Calu3 (cell line): ENCODE results near the gene MYL11. TPM values are rescaled to one million over a fixed set of nuclear protein-coding genes. Genes with fewer than 3 reads are reported as not detected.

ENCODE experiments used
- BruUV-seq: library from RNA; stranded (reverse); fragments of 400-500 nt; replicated peaks from 2 replicates; lab custom pipeline; 2021; lab: Mats Ljungman, UMichigan
- CTCF ChIA-PET: fragments of 300-600 bp; sonication (Branson Sonifier 250); formaldehyde crosslinking; loops from one replicate; lab custom pipeline; 2022; ENCODE audit warnings: antibody characterized with exemption; lab: Charles Lee
- DNase-seq: peaks from one replicate; pipeline ENCODE4 v3.0.0; 2022
- H3K27ac Mint-ChIP-seq: one replicate; pipeline ENCODE4 v1.8.0; 2022; ENCODE audit warnings: mixed read lengths; ENCODE audit not compliant: unreplicated experiment
- H3K27me3 Mint-ChIP-seq: one replicate; pipeline ENCODE4 v1.8.0; 2022; ENCODE audit warnings: mixed read lengths; ENCODE audit not compliant: unreplicated experiment
- H3K36me3 Mint-ChIP-seq: one replicate; pipeline ENCODE4 v1.8.0; 2022; ENCODE audit warnings: mild to moderate bottlenecking, moderate library complexity, mixed read lengths; ENCODE audit not compliant: insufficient read depth, unreplicated experiment
- H3K4me1 Mint-ChIP-seq: one replicate; pipeline ENCODE4 v1.8.0; 2022; ENCODE audit warnings: mild to moderate bottlenecking, low read depth, mixed read lengths; ENCODE audit not compliant: unreplicated experiment
- H3K4me3 Mint-ChIP-seq: one replicate; pipeline ENCODE4 v1.8.0; 2022; ENCODE audit warnings: mild to moderate bottlenecking, low read depth, moderate library complexity, mixed read lengths; ENCODE audit not compliant: unreplicated experiment
- H3K9me3 Mint-ChIP-seq: one replicate; pipeline ENCODE4 v1.8.0; 2022; ENCODE audit warnings: low read depth, mixed read lengths; ENCODE audit not compliant: unreplicated experiment
- intact Hi-C: fragments of 100-400 bp; cut with micrococcal nuclease; formaldehyde crosslinking; loops from one replicate; pipeline ENCODE4 v1.10.0; 2022; ENCODE audit not compliant: unreplicated experiment
- total RNA-seq: library from RNA; stranded (reverse); gene quantifications from 2 replicates; pipeline ENCODE4 v1.2.3, GENCODE V29; 2022
- TF ChIP-seq, protein P1 (sequence below): fragments of 200-600 bp; IDR thresholded peaks from one replicate; pipeline ENCODE4 v1.8.0; 2022; ENCODE audit warnings: antibody characterized with exemption; ENCODE audit not compliant: unreplicated experiment

The MYL11 gene
- total RNA-seq, 1 experiment from 2014 or later, result not detected

DNA sequence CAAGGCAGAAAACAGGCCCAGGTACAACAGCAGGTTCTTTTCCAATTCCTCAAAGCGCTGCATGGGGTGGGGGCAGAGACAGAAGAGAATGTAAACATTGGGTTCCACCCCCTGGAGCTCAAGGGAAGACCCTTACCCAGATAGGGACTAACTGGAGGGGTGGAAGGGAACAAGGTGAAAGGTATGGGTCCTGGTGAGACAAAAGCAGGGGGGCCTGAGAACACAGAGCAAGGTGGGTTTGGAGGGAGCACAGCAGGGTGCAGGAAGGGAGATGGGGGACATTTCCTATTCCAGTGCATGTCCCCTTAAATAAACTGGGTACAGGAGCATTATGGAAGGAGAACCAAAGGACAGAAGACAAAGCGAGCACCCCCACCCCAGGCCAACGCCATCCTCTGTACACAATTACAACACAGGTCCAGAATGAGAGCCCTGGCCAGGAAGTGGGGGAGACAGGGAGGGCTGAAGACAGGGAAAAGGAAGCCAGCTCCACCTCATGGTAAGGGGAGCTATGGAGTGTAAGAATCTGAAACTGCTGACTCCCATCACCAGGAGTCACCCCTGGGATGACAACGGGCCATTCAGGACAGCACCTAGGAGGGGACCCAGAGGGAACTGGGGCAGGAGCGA lies 17.4 kb upstream of the MYL11 start:
- DNase-seq, result no peak
- H3K4me3 Mint-ChIP-seq, result peak overlapping the region; percentile 90
- H3K27me3 Mint-ChIP-seq, result no peaks in the 10 kb centered on the region
- H3K4me1 Mint-ChIP-seq, result peaks cover 58% of the 10 kb centered on the region
- H3K9me3 Mint-ChIP-seq, result no peaks in the 10 kb centered on the region
- no TSS peak for BruUV-seq
- CTCF ChIA-PET, result interaction anchor here (0.6 to 0.8 kb wide), 2 partner anchors 13 to 419 kb away, joined by 3 to 5 read pairs; partner anchors contain the start of gene TBC1D10B
- peak overlapping the region; percentile 99 for H3K27ac Mint-ChIP-seq
- peaks cover 74% of the 10 kb centered on the region for H3K36me3 Mint-ChIP-seq
- intact Hi-C loops, result no loop called here
- TF ChIP-seq, protein P1, sequence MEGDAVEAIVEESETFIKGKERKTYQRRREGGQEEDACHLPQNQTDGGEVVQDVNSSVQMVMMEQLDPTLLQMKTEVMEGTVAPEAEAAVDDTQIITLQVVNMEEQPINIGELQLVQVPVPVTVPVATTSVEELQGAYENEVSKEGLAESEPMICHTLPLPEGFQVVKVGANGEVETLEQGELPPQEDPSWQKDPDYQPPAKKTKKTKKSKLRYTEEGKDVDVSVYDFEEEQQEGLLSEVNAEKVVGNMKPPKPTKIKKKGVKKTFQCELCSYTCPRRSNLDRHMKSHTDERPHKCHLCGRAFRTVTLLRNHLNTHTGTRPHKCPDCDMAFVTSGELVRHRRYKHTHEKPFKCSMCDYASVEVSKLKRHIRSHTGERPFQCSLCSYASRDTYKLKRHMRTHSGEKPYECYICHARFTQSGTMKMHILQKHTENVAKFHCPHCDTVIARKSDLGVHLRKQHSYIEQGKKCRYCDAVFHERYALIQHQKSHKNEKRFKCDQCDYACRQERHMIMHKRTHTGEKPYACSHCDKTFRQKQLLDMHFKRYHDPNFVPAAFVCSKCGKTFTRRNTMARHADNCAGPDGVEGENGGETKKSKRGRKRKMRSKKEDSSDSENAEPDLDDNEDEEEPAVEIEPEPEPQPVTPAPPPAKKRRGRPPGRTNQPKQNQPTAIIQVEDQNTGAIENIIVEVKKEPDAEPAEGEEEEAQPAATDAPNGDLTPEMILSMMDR, result no peak

DNA sequence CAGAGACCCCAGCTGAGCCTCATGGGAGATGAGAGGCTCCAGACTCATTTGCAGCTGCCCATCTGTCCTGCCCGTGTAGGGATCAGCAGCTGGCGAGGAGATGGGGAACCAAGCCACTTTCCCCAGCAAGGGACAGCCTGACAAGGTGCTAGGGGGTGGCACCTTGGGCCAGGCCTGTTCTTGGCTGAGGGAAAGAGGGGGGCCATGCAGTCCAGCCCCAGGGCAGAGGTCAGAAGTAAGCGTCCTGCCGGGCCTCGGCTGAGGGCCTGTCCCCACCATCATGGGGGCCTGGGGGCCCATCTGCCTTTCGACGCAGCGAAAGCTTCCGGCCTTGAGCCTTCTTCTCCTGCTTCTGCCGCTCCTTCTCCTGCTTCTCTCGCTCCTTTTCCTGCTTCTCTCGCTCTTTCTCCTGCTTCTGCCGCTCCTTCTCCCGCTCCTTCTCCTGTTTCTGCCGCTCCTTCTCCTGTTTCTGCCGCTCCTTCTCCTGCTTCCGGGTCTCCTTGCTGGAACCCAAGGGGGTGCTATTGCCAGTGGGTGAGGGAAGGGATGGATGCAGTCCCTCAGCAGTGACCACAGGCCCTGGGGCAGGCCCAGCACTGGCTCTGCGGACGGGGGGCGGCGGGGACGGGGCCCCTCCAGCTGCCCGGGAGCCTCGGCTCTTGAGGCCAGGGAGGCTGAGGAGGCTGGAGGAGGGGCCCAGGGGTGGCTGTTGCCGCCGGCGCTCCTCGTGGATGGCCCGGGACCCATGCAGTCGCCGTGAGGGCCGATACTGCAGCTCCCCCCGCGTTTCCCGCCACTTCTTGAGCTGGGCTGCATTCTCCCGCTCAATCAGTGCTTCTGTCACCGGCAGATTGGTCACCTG lies 16.7 kb upstream of the MYL11 start:
- TF ChIP-seq, protein P1, result no peak
- CTCF ChIA-PET, result no interaction called here
- H3K36me3 Mint-ChIP-seq, result peaks cover 74% of the 10 kb centered on the region
- H3K27ac Mint-ChIP-seq, result no peak overlapping the region
- no TSS peak for BruUV-seq
- DNase-seq, result no peak
- peaks cover 58% of the 10 kb centered on the region for H3K4me1 Mint-ChIP-seq
- intact Hi-C loops, result no loop called here
- no peaks in the 10 kb centered on the region for H3K27me3 Mint-ChIP-seq
- H3K9me3 Mint-ChIP-seq, result no peaks in the 10 kb centered on the region
- peak overlapping the region; percentile 6 for H3K4me3 Mint-ChIP-seq

DNA sequence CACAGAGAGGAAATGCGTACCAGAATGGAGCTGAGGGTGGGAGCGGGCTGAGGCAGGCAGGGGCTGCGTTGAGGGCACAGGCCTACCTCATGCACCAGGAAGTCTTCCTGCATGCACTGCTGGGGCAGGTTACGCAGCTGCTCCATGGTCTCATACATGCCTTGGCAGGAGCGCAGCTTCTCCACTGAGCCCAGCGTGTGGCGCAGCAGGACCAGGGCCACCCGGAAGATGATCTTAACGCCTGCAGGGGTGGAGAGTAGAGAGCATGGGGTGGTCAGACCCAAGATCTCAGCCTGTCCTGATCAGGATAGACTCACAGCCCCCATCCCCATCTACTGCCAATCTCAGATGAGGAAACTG lies 16.0 kb upstream of the MYL11 start:
- CTCF ChIA-PET, result no interaction called here
- no peaks in the 10 kb centered on the region for H3K9me3 Mint-ChIP-seq
- intact Hi-C loops, result no loop called here
- peaks cover 74% of the 10 kb centered on the region for H3K36me3 Mint-ChIP-seq
- no TSS peak for BruUV-seq
- DNase-seq, result no peak
- no peak overlapping the region for H3K27ac Mint-ChIP-seq
- TF ChIP-seq, protein P1, result no peak
- H3K4me3 Mint-ChIP-seq, result no peak overlapping the region
- peaks cover 53% of the 10 kb centered on the region for H3K4me1 Mint-ChIP-seq
- H3K27me3 Mint-ChIP-seq, result no peaks in the 10 kb centered on the region

DNA sequence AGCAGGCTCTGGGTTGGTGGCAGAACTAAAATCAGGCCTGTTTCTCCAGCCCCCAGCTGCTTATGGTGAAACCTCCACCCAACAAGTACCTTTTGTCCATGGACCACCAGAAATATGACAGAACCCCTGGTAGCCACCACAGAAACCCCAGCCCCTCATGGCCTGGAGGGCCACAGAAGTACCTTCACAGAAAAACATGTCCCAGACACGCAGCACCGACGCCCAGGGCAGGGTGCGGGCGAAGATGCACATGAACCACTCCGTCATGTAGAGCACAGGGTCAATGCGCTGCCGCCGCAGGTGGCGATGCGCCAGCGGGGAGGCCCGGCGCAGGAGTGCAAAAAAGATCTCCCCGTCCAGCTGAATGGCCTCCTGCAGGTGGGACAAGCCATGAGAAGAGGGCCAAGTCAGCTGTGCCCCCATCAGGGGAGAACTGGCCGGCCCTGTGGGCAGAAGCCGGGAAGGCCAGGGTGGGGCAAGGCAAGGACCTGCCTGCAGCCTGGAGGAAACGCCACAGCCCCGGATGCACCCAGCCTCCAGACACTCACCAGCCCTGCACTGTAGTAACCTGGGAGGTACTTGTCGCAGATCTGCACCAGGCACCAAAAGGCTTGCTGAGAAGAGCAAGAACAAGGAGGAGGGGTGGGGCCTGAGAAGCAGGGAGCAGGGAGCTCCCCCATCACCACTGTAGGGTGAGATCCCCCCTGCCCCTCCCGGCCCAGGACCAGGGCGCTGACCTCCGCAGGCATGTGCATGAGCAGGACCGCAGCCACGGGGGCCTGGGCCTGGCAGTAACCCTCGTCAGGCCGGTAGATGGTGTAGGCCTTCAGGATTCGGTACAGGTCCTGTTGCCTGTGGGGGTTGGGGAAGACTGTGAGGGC lies 15.4 kb upstream of the MYL11 start:
- BruUV-seq, result no TSS peak
- DNase-seq, result no peak
- TF ChIP-seq, protein P1, result no peak
- peaks cover 70% of the 10 kb centered on the region for H3K36me3 Mint-ChIP-seq
- no peaks in the 10 kb centered on the region for H3K27me3 Mint-ChIP-seq
- no peaks in the 10 kb centered on the region for H3K9me3 Mint-ChIP-seq
- peaks cover 46% of the 10 kb centered on the region for H3K4me1 Mint-ChIP-seq
- intact Hi-C loops, result no loop called here
- H3K4me3 Mint-ChIP-seq, result no peak overlapping the region
- CTCF ChIA-PET, result interaction anchor here (0.6 kb wide), 1 partner anchor 24 kb away, joined by 3 read pairs; no protein-coding TSS in a partner anchor
- H3K27ac Mint-ChIP-seq, result no peak overlapping the region
